ENCODE data around the gene TACR1.

Gene TACR1

DNA sequence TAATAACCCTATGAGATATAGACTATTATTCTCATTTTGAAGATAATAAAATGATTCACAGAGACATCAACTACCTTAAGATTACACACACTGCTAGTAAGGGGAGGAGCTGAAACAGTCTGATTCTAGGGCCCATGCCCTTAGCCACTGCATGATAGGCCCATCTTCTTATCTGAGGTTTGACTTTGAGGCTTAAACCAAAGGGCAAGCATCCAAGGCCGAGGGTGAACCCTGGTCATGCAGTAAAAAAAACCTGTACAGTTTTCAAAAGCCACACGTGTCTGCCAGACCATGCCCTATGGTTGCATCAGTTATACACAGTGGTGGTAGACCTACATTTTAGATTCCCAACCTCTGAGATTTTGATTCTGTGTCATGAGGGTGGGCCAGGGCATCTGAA lies 196.0 kb downstream of the TACR1 start:
- intact Hi-C loops (cut with DNase I), result no loop called here
- no peak for DNase-seq

- intact Hi-C loops (cut with DNase I), result no loop called here
- DNase-seq, result no peak
Observed at GRCh38 chr2:75002007-75002406, 197.3 kb downstream of the TACR1 start.

DNA sequence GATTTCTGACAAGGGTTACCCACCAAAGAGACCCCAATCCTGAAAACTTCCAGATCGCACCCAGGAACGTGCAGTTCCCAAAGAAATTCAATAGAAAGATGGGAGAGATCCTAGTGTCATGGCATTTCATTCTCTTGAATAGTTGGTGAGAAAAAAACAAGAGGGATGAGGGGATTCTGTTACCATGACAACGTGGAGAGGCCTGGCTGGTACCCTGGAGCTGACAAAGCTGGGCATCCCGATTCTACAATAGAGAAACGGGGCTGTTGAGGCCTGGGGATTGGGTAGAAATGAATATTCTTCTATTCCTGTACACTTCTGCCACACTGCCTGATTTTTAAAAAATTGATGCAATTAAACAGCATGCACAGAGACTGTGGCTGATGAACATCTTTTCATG lies 199.9 kb downstream of the TACR1 start:
- intact Hi-C loops (cut with DNase I), result no loop called here
- DNase-seq, result no peak
